Hepatocyte (in vitro differentiated cells): Measurements from ENCODE around the gene AKAP6.

Experiments used
- EZH2phosphoT487 ChIP-seq: fragments of 200-600 bp; sonication (generic); IDR thresholded peaks from one replicate; pipeline ENCODE4 v1.6.1; 2018; ENCODE audit warnings: antibody characterized with exemption, mild to moderate bottlenecking, low read depth, moderate library complexity; ENCODE audit not compliant: unreplicated experiment, severe bottlenecking
- TF ChIP-seq, protein P1 (sequence below): fragments of 200-600 bp; sonication (generic); IDR thresholded peaks from 2 replicates; pipeline ENCODE4 v1.5.1; 2016; ENCODE audit warnings: antibody characterized with exemption, mild to moderate bottlenecking; ENCODE audit not compliant: poor library complexity

GRCh38 chr14:32622742-32623141, 293.6 kb downstream of the AKAP6 start:
- TF ChIP-seq, protein P1, sequence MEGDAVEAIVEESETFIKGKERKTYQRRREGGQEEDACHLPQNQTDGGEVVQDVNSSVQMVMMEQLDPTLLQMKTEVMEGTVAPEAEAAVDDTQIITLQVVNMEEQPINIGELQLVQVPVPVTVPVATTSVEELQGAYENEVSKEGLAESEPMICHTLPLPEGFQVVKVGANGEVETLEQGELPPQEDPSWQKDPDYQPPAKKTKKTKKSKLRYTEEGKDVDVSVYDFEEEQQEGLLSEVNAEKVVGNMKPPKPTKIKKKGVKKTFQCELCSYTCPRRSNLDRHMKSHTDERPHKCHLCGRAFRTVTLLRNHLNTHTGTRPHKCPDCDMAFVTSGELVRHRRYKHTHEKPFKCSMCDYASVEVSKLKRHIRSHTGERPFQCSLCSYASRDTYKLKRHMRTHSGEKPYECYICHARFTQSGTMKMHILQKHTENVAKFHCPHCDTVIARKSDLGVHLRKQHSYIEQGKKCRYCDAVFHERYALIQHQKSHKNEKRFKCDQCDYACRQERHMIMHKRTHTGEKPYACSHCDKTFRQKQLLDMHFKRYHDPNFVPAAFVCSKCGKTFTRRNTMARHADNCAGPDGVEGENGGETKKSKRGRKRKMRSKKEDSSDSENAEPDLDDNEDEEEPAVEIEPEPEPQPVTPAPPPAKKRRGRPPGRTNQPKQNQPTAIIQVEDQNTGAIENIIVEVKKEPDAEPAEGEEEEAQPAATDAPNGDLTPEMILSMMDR, result no peak
- TF ChIP-seq EZH2phosphoT487, result no peak
